H1 (cell line): ENCODE results near the gene SLU7. TPM values are rescaled to one million over a fixed set of nuclear protein-coding genes. Genes with fewer than 3 reads are reported as not detected.

ENCODE experiments used
- ASH2L ChIP-seq: fragments of 200-600, 300-600 bp; sonication (generic); IDR thresholded peaks from one replicate; pipeline ENCODE4 v1.7.1; 2017; ENCODE audit warnings: low read length
- CBX5 ChIP-seq: fragments of 300-800, 300-1000 bp; sonication (generic); IDR thresholded peaks from 2 replicates; pipeline ENCODE4 v1.7.1; 2016; ENCODE audit warnings: antibody characterized with exemption, low read length, low read depth
- SP4 ChIP-seq: IDR thresholded peaks from 2 replicates; pipeline ENCODE4 v1.6.1; 2012; ENCODE audit warnings: low read length, inconsistent platforms
- polyA plus RNA-seq, 7 experiments: library from polyadenylated mRNA; depleted of rRNA in 3 of 7; stranded (reverse) in 5 of 7; unstranded in 2 of 7; fragments of >200 nt in 5 of 7; fragments of 200-250 nt in 2 of 7; gene quantifications; 1 replicate in 5 of 7; 2 replicates in 1 of 7; 4 replicates in 1 of 7; pipeline versions ENCODE4 v1.2.1 to v1.2.3, GENCODE V29; 2011 to 2013; ENCODE audit warnings: missing spikeins in 2 of 7, mixed read lengths in 2 of 7
- total RNA-seq: library from RNA; stranded (reverse); fragmentation: NEBNext Ultra II Directional; extraction: Animal tissue kit (Norgen Biotek cat#: 25700); gene quantifications from 2 replicates; pipeline ENCODE4 v1.2.1, GENCODE V29; 2021

SLU7 gene
- total and polyA plus RNA-seq, 2 of the 8 experiments (the other 6 are each of a cell fraction or from before 2014, with no cell fraction given): 6.0 to 34.1 TPM

DNA sequence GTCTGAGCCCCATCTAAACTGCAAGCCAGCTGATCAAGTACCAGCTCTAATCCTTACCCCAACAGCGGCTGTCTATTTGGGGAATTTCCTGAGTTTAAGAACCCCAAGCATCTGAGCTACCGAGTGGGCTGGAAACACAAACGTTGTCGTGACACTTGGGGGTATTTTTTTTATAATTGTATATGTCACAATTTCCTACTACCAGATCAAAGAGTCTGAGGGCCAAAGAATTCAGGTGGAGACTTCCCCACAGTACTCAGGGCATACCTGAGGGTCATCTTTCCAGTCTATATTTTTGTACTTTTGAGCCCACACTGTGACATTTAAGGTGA is 45.6 kb upstream of the SLU7 start (continued):
- TF ChIP-seq CBX5 (no peak), ASH2L (no peak), SP4 (no peak)
